ENCODE results near the gene C9orf50.
A peak's percentile ranks its signal among the peaks of the same experiment; 100 is the strongest.

C9orf50 gene

DNA sequence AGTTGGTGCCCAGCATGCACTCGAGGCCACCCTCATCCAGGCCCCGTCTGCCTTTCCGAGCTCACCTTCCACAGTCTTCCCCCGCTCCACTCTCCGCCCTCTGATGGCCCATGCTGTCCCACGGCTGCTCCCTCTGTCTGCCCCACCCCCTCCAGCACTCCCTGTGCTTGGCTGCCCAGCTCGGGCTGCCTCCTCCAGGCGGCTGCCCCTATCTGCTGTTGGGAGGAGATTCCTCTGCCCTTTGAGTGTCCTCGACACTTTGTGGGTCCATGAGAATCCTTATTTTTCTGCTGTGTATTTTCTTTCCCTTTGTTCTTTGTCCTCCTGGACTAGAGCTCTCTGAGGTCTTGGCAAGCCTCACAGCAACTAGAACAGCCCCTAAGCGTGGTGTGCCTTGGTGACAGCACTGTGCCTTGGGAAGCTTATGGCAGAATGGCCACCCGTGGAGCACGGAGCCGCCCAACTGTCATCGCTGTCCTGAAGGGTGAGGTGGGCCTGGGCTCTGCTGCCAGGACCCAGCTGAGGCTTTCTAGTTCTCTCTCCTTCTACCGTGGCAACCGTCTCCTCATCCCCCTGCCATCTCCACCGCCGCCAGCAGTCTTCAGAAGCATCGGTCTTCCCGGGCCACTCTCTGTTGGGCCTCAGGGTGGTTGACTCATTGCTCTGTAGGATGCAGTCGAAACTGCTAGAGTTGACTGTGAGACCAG is 10.2 kb upstream of the C9orf50 start:
- DNase-seq, result no peak

DNA sequence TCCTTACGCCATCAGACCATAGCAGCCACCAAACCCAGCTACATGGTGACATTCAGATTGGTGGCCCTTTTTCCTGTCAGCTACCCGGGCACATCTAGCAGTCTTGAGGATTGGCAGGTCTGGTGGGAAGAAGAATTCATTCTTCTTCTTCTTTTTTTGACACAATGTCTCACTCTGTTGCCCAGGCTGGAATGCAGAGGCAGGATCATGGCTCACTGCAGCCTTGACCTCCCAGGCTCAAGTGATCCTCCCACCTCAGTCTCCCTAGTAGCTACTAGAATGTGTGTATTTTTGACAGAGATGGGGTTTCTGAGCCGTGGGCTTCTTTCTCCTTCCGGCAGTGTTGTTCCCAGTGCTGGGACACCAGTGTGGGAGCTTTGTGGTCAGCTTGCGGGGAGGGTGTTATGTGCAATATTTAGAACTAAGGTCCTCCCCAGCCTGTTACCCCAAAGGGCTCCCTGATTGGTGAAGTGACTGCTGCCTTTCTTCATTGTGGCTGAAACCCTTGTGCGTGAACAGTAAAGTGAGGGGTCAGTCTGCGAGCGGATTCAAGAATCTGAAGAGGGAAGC is 8.4 kb upstream of the C9orf50 start:
- no peak for DNase-seq

DNA sequence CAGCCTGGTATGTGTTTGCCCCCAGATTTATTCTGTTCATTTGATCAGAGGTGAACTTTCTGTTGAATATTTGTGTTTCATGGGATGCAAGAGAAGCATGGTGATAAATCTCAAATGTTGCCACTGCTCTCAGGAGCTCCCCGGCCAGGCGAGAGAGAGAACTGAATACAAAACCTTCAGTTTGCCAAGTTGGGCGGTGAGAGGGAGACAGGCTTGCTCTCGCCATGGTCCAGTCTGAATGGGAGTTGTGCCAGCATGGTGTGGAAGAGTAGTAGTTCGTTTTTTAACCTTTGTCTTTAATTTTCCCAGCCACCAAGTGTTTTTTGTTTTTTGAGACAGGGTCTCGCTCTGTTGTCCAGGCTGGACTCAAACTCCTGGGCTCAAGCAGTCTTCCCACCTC is 7.8 kb upstream of the C9orf50 start:
- DNase-seq, result no peak

DNA sequence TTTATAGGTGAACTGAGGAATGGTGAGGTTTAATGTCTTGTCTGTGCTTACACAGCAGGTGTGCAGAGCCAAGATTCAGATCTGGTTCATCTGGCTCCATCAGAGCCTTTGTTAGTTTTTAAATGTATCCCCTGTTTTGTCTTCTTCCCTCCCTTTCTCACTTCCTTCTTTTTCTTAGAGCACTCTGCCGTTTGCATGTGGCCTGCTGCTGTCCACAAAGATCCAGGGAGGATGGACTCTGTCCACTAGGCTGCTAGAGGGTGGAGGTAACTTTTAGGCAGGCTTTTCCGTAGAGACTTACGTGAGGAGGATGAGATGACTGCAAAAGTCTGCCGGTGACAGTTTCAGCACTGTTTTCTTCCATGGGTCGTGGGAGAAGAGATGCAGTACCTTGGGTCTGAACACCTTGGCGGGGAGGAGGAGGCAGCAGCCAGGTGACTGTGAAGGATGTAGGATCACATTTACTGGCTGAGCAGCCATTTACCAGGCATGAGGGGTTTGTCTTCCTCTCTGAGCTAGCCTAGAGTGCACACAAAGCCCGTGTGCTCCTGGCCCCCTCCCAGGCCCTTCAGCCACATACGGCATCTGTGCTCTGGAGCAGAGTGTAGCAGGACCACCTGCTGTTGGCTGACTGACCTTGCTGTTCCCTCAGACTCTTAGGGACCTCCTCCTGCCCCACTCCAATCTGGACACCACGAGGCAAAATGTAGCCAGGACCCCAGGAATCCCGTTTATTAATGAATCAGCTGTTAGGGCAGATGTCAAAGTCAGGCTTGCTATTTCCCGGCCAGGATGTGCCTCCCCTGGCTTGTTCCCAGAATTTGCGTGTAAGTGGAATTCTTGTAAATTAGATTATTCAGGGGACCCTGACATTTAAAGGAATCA is 6.9 kb upstream of the C9orf50 start:
- DNase-seq, result no peak

DNA sequence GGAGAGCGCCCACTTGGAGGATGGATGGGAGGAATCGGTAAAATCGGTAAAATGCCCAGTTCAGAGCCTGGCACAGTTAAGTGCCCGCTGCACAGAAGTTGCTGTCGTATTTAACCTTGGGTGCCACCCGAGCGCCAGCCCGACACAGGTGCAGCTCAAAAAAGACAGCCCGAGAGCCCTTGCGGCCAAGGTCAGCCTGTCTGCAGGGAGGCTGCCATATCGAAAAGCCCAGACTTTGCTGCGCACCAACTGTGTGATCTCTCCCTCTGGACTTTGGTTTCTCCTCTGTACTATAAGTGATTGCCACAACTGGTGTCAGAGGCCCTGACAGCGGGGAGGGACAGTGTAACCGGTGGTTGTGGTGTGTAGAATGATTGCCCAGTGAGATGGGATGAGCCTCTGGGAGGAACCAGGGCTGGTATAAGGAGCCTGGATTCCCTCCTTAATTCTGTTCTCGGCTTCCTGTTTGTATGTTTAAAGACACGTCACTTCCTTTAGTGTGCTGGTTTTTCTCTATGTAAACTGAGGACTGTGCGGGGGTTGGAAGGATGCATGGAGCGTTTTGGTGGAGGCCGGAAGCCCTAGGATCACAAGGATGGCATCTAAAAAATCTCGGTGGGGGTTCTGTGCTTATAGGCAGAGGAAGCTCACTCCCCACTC is 5.9 kb upstream of the C9orf50 start:
- no peak for DNase-seq

DNA sequence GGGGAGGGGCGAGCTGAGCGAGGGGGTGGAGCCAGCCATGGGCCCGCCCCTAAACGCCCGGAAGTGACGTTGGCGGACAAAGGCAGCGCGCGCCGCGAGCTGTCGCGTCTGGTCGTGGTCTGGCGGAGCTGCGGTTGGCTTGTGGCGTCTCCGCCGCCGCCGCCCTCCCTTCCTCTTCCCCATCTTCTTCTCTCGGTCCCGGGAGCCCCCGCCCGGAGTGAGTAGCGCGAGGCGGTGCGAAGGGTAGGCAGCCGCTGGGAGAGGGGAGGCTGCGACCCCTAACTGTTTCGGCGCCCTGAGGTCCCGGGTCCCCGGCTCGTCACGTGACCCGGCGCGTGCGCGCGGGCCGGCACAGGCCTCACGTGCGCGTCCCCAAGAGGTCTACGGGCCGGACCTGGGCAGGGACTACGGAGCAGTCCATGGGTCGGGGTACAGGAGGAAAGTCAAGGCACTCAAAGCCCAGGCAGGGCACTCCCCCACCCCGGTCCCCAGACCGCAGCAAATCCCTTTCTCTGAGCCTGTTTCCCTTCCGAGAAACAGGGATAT is 5.3 kb upstream of the C9orf50 start, which contains the start of gene NTMT1:
Gene NTMT1, plus strand, starts transcription at position 85 of the 546 bp plus-strand sequence. CDS start 6,541 bp downstream, outside the sequence.
- peak; percentile 79 for DNase-seq

DNA sequence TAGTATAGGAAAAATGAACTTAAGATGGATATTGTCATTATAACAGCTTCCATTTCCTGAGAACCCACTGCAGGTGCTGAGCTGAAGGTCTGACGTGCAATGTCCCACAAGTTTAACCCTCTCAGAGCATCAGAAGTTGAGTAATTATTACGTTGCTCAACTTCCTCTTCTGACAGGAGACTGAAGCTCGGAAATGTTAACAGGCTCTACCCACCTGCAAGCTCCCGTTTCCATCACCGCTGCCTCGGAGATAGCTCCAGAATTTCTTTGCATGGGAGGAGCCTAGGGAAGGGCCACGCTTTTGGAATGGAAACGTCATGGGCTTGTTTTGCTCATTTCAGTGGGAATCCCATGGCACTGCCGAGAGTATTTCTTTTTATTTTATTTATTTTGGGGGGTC is 4.0 kb upstream of the C9orf50 start:
- DNase-seq, result no peak

DNA sequence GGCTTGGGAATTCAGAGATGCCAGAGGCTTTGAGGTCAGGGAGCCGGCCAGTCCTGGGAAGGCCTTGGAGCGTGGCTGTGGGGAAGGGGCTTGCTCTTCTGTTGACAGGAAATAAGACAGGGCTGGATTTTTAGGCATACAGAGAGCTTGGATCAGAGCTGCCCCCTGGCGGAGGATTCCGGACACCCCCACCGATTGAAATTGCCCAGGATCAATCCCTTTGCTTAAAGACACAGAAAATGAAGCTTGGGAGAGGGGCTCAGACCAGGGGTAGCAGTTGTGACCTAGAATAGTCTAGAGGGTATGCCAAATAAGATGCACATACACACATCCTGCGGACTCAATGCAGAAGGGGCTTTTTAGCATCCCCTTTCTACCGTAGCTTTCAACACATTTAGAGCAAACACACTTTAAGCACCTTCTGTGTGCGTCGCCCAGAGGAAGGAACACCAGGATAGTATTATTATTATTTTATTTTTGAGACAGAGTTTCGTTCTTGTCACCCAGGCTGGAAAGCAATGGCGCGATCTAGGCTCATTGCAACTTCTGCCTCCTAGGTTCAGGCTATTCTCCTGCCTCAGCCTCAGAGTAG is 3.4 kb upstream of the C9orf50 start:
- peak; percentile 67 for DNase-seq

DNA sequence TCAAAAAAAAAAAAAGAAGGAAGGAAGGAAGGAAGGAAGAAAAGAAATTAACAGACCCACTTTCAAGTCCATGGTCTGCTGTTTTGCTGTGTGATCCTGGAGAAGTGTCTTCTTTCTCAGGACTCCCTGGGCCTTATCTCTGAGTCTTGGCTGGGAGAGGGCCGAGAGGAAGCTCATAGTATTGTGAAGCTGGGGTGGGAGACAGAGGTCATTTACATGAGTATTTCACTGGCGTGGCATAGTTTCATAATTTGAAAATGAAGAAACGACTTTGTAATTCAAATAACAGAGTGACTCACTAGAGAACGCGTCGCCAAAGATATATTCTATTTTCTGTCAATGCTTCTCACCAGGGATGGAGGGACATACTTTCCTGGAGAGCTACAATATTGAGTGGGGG is 2.4 kb upstream of the C9orf50 start:
- DNase-seq, result no peak

DNA sequence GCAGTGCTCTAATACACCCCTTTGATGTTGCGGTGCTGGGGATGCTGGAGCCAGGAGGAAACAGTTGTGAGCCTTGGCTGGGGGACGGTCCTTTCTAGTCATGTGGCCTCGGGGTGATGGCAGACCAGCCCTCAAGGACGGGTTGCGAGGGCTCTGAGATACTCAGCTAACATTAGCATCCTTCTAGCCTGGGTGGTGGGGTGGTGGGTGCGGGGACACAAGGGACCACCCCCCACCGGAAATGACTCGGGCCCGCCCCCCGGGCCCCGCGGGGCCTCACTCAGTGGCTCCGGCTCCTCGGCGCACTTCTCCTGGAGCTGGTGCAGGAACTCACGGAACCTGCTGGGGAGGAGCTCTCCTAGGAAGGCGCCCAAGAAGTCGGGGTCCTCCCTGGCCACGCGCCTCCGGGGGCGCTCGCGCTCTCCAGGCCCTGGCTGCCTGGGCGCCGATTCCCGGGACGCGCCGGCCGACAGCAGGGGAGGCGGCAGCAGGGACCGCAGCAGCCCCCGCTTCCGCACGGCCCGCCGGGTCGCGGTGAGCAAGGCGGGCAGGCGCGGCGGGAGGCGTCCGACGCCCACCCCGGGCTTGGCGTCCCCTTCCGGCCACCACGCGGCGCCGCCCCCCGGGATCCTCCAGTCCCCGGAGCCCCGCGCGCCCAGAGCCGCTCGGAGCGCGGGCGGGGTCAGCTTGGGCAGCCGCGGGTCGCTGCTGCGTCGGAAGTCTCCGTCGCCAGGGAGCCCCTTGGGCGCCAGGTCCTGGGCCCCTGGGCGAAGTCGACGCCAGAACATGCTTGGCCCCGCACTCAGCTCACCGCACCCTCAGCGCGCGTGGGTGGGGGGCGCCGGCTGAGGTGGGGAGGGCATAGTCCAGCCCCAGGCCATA is 873 bp downstream of the C9orf50 start:
- DNase-seq, result no peak

DNA sequence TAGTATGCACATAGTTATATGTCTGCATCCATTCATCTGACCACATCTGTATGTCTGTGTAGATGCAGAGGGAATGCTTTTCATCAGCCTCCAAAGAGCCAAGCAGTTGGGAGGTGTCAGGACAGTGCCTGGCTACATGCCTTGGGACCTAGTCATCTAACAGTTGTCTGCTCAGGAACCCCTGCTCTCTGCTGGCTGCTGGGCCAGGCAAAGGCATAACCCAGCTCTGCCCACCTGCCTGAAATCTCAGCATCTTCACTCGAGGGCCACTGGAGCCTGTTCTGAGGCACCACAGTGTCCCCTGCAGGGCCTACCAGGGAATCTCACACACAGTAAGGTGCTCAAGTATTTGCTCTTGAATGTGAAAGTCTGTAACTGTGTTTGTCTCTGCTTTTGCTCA is 3.7 kb downstream of the C9orf50 start:
- DNase-seq, result peak; percentile 13

DNA sequence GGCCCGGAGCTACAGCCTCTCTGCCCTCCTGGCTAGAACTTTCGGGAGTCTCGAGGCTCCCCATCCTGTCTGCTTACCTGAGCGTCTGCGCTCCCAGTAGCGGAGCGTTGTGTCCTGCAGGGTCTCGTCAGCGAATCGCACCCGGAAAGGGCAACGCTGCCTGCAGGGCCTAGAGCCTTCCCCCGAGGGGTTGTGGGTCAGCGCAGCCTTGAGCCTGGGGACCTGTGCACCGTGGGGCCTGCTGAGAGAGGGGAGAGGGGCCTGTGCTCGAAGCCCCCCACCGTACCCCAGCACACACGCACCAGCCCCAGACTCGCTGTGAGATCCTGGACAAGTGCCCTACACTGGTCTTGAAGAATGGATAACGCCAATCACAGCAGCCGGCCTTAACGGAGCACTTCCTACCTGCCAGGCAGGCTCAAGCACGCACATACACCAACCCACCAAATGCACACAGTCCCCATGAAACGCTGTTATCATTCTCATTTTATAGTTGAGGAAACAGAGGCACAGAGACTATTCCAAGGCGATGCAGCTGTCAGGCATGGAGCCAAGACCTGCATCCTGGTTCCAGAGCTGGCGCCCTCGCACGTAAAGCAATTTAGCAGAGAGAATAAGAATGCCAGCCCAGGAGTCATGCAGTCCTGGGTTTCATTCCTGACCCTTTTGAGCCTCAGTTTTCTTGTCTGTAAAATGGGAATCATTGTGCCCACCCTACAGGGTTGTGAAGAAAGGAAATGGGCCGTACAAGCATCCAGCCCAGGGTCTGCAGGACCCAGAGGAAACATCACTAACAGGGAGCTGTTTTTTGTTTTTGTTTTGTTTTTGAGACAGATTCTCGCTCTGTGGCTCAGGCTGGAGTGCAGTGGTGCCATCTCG is 5.3 kb downstream of the C9orf50 start:
- DNase-seq, result no peak

DNA sequence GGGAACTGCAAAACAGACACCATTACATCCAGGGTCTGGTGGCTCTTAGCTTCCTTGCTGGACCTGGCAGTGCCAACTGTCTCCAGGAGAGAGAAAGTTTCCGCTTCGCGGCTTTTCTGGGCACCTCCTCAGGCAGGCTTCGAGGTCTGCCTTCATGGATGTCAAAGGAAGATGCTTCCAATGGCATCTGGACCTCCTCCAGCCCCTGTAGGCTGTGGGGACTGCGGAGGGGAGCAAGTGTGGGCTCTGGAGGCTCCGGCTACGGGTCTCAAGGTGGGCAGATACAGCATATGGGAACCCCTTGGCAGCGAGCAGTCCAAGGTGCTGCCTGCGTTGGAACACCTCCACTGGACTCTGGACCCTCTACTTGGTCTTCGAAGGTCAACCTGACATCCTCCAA is 6.0 kb downstream of the C9orf50 start:
- DNase-seq, result no peak

DNA sequence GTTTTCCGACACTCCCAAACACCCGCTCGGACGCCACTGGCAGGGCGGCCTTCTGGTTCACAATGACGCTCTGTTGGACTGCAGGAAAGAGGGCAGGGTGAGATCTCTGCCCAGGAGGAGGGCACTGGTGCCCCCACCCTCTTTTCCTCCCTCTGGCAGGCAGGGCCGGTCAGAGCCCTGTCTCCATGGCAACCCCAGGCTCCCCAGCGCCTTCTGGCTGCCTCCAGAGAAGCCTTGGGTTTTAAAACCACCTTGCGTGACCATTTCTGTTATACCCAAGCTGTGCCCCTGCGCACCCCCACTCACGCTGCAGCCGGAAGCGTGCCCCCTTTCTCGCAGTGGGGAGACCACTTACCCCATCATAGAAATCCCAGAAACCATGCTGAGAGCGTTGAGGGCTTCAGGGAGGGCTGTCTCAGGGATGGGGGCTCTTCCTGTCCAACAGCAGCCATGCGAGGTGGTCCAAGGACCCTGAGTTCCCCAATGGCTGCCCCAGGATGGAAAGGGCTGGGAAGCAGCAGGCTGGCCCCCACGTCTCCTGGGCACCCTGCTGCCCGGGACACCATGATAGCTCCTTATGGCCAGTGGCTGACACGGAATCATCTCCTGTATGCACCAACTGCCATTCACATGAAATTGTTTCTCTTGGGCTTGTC is 7.3 kb downstream of the C9orf50 start:
- DNase-seq, result no peak

DNA sequence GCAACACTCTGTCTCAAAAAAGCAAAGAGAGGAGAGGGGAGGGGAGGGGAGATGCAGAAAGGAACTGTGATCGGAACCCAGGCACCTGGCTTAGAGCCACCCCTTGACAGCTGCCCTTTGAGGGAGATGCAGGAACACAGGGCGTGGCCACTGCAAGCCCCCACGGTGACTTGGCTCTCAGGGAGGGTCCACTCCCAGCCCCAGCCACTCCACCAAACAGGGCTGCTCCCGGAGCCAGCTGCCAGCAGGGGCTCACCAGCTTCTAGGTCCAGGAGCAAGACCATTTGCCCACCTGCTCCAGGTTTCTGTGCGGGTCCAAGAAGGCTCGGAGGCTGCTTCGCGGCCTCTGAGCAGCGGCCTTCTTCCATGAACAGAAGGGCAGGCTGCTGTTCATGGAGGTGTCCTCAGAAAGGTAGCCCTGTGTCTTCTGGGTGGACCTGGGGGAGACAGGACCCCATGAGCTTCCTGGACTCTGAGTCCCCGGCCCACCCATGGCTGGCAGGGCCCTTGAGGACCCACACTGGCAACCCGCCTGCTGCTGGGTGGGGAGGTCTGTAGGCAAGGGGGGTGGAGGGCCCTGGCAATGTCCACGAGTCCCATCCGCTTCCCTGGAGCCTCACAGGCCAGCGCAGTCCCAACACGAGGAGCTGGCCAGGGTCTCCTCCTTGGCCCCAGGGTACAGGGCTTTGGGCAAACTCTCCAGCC is 7.9 kb downstream of the C9orf50 start:
- no peak for DNase-seq

DNA sequence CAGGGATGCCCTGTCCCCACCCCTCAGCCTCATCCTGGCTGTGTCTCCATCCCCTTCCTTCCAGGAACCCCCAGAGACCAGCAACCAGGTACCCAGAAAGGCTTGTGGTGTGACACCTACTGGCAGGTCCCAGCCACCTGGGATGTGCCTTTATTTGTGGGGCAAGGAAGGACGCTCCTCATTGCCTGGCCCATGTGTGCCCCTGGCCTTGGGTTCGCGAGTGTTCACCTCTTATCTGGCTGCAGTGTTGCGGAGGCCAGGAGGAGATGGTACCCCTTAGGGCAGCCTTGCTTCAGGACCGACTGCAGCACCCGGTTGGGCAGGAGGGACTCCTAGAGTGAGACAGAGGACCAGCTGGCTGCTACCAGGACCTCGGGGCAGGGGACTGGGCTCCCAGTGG is 8.8 kb downstream of the C9orf50 start:
- DNase-seq, result no peak

DNA sequence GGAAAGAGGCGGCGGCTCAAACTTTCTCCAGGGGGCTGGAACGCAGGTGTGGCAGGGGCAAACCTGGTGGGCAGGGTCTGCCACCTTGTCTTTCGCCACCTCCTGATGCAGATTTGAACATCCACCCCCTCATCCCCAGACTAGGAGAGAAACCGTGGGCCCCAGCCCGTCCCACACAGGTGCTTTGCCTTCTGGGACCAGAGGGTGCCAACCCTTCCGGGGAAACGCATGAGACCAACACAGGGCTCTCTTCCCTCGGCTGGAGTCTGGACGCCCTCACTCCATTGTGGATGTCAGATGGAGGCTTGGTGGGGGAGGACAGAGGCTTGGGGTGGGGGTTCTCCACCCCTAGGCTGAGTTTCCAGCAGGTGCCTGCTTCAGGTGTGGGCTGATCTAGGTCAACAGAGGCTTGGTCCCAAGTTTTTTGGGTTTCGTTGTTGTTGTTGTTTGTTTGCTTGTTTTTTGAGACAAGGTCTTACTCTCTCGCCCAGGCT is 9.5 kb downstream of the C9orf50 start:
- no peak for DNase-seq

DNA sequence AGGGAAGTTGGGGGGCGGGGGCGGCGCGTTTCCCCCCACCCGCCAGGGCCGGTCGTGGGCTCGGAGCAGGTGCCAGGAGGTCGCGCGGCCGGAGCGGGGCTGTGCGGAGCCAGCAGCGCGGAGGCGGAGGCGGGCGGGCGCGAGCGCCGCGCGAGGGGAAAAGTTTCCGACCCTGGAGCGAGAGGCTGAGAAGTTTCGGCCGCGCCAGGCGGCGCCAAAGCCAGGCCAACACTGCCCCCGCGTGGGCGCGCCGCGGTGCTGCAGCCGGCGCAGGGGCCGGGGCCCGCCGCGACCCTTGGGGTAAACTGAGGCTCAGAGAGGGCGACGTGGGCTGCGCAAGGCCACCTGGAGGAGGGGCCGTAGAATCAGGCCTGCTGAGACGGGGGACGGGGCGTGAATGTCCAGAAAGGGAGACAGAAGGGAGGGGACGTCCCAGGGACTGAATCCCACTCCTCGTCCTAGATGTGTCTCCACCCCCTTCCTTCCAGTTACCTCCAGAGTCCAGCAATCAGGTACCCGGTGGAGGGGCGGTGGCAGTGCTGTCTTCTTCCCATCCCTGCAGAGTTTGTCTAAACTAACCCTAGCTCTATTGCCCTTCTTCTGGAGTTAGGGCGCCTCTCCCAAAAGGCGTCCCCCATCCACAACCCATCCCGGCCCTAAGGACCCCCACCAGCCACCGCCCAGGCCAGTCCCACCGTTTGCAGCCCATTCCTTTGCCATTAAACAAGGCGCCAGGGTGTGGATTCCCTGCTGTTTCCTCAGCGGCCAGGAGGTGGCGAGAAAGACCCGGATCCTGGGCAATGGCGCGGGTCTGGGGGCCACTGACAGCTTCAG is 10.2 kb downstream of the C9orf50 start:
- peak; percentile 52 for DNase-seq

DNA sequence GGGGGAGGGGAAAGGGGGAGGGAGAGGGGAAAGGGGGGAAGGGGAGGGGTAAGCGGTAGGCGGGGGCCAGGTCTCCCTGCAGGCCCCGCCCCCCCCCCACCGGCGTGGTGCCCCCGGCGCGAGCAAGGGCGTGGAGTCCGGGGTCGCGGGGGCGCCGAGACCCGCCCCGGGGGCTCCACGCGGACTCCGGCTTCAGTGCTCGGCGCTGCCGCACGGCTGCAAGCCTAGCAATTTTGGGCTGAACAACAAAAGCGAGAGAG is 10.8 kb downstream of the C9orf50 start:
- no peak for DNase-seq
